Measurements from ENCODE around the gene SCAMP2.

Gene SCAMP2

DNA sequence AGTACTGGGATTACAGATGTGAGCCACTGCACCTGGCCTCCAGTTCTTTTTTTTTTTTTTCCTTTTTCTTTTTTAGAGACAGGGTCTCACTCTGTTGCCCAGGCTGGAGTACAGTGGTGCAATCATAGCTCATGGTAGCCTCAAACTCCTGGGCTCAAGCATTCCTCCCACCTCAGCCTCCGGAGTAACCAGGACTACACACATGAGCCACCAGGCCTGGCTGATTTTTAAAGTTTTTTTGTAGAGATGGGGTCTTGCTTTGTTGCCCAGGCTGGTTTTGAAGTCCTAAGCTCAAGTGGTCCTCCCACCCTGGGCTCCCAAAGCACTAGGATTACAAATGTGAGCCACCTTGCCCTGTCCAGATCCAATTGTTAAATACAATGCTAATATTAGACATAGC lies 16.6 kb downstream of the SCAMP2 start:
- WGBS: 100% methylated on average over 1 of the region's 1 CpG

GRCh38 chr15:74855857-74856256 lies 17.3 kb downstream of the SCAMP2 start:
- no peak overlapping the region for H4K91ac ChIP-seq (ENCODE audit: low read length)
- peaks cover 17% of the 10 kb centered on the region for H3K4me1 ChIP-seq (ENCODE audit: control insufficient read depth, insufficient read depth, low read depth, low read length)
- H2BK15ac ChIP-seq (ENCODE audit: low read depth, poor library complexity, severe bottlenecking): no peak overlapping the region
- no peak overlapping the region for H2BK12ac ChIP-seq (ENCODE audit: low read length in 2 of 2)
- no peak overlapping the region for H2BK5ac ChIP-seq (ENCODE audit: low read depth, low read length, poor library complexity, severe bottlenecking)
- H3K23ac ChIP-seq (ENCODE audit: low read length in 2 of 2): no peak overlapping the region
- peaks cover 51% of the 10 kb centered on the region for H3K79me1 ChIP-seq (replicated peaks; ENCODE audit: low read length, poor library complexity, severe bottlenecking)
- H3K4ac ChIP-seq (ENCODE audit: low read depth in 1 of 2, low read length in 2 of 2): no peak overlapping the region
- H2BK120ac ChIP-seq (ENCODE audit: low read depth, low read length): no peak overlapping the region
- H3K4me3 ChIP-seq (ENCODE audit: insufficient read depth in 1 of 2, low read depth in 1 of 2, low read length in 2 of 2): no peak overlapping the region
- no peak overlapping the region for H2AK5ac ChIP-seq (ENCODE audit: low read length, severe bottlenecking)
- H2AFZ ChIP-seq (ENCODE audit: low read depth, low read length): no peak overlapping the region
- no peak overlapping the region for H3K18ac ChIP-seq (ENCODE audit: low read depth in 1 of 2, low read length in 2 of 2)
- H3K9ac ChIP-seq (ENCODE audit: low read length): no peak overlapping the region
- no peak for DNase-seq
- no peak overlapping the region for H3K27ac ChIP-seq (ENCODE audit: low read length, poor library complexity, severe bottlenecking)
- H3K14ac ChIP-seq (ENCODE audit: low read length in 2 of 2): no peak overlapping the region
- WGBS: 95% methylated on average over 2 of the region's 2 CpGs
- H3K36me3 ChIP-seq (ENCODE audit: control insufficient read depth in 1 of 2, insufficient read depth in 2 of 2, low read depth in 1 of 2, low read length in 2 of 2): peaks cover 33 to 37% of the 10 kb centered on the region in 2 experiments
- no peak overlapping the region for H3K4me2 ChIP-seq (ENCODE audit: low read length, poor library complexity, severe bottlenecking)
- no peaks in the 10 kb centered on the region for H3K9me3 ChIP-seq (ENCODE audit: control insufficient read depth, low read length)
- H4K8ac ChIP-seq (ENCODE audit: low read length): no peak overlapping the region
- H3K27me3 ChIP-seq (ENCODE audit: control insufficient read depth in 1 of 2, insufficient read depth in 1 of 2, low read length in 2 of 2): no peaks in the 10 kb centered on the region

More for the DNA sequence above, 16.6 kb downstream of the SCAMP2 start:
- Histone ChIP-seq H3K36me3 (ENCODE audit: control insufficient read depth in 1 of 2, insufficient read depth in 2 of 2, low read depth in 1 of 2, low read length in 2 of 2) (peaks cover 26 to 30% of the 10 kb centered on the region in 2 experiments), H4K91ac (ENCODE audit: low read length) (no peak overlapping the region), H3K4ac (ENCODE audit: low read depth in 1 of 2, low read length in 2 of 2) (no peak overlapping the region), H3K14ac (ENCODE audit: low read length in 2 of 2) (no peak overlapping the region), H2BK120ac (ENCODE audit: low read depth, low read length) (no peak overlapping the region), H2BK15ac (ENCODE audit: low read depth, poor library complexity, severe bottlenecking) (no peak overlapping the region), H3K27ac (ENCODE audit: low read length, poor library complexity, severe bottlenecking) (no peak overlapping the region), H3K18ac (ENCODE audit: low read depth in 1 of 2, low read length in 2 of 2) (no peak overlapping the region), H3K27me3 (ENCODE audit: control insufficient read depth in 1 of 2, insufficient read depth in 1 of 2, low read length in 2 of 2) (no peaks in the 10 kb centered on the region), H3K23ac (ENCODE audit: low read length in 2 of 2) (no peak overlapping the region), H4K8ac (ENCODE audit: low read length) (no peak overlapping the region), H2AFZ (ENCODE audit: low read depth, low read length) (no peak overlapping the region), H3K79me1 (replicated peaks; ENCODE audit: low read length, poor library complexity, severe bottlenecking) (peaks cover 50% of the 10 kb centered on the region), H2BK12ac (ENCODE audit: low read length in 2 of 2) (no peak overlapping the region), H3K9me3 (ENCODE audit: control insufficient read depth, low read length) (no peaks in the 10 kb centered on the region), H2AK5ac (ENCODE audit: low read length, severe bottlenecking) (no peak overlapping the region), H2BK5ac (ENCODE audit: low read depth, low read length, poor library complexity, severe bottlenecking) (no peak overlapping the region), H3K4me3 (ENCODE audit: insufficient read depth in 1 of 2, low read depth in 1 of 2, low read length in 2 of 2) (no peak overlapping the region), H3K4me1 (ENCODE audit: control insufficient read depth, insufficient read depth, low read depth, low read length) (peaks cover 17% of the 10 kb centered on the region), H3K9ac (ENCODE audit: low read length) (no peak overlapping the region), H3K4me2 (ENCODE audit: low read length, poor library complexity, severe bottlenecking) (no peak overlapping the region)
- no peak for DNase-seq

DNA sequence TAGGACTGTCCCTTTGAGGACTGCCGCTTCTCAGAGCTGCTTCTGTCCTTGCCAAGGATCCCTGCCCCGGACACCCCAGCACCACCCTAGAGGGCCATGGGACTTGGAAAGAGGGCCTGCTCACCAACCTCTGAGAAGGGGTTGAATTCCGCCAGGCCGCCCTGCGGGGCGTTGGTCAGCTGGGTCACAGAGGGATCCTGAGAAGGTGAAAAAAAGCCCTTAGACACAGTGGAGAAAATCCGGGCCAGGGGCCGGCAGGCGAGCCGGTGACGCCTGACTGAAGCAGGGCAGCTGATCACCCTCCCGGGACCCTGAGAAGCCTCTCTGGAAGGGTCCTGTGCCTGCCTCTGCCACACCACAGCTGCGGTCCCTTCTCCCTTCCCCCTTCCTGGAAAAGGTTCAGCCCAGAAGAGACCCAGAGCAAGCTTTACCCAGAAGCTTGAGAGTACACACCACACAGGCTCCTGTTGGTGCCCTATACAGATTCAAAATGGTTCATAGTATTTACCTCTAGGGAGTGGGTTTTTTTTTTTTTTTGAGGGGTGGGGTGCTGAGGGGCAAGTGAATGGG lies 18.6 kb downstream of the SCAMP2 start:
- Histone ChIP-seq H3K4me1 (ENCODE audit: control insufficient read depth, insufficient read depth, low read depth, low read length) (peaks cover 12% of the 10 kb centered on the region), H3K14ac (ENCODE audit: low read length in 2 of 2) (no peak overlapping the region), H2AFZ (ENCODE audit: low read depth, low read length) (no peak overlapping the region), H3K4me3 (ENCODE audit: insufficient read depth in 1 of 2, low read depth in 1 of 2, low read length in 2 of 2) (no peak overlapping the region), H3K4me2 (ENCODE audit: low read length, poor library complexity, severe bottlenecking) (no peak overlapping the region), H3K9me3 (ENCODE audit: control insufficient read depth, low read length) (no peaks in the 10 kb centered on the region), H3K18ac (ENCODE audit: low read depth in 1 of 2, low read length in 2 of 2) (no peak overlapping the region), H3K27me3 (ENCODE audit: control insufficient read depth in 1 of 2, insufficient read depth in 1 of 2, low read length in 2 of 2) (no peaks in the 10 kb centered on the region), H2BK12ac (ENCODE audit: low read length in 2 of 2) (no peak overlapping the region), H2AK5ac (ENCODE audit: low read length, severe bottlenecking) (no peak overlapping the region), H4K91ac (ENCODE audit: low read length) (no peak overlapping the region), H2BK120ac (ENCODE audit: low read depth, low read length) (no peak overlapping the region), H2BK15ac (ENCODE audit: low read depth, poor library complexity, severe bottlenecking) (no peak overlapping the region), H3K4ac (ENCODE audit: low read depth in 1 of 2, low read length in 2 of 2) (no peak overlapping the region), H3K79me1 (replicated peaks; ENCODE audit: low read length, poor library complexity, severe bottlenecking) (peaks cover 52% of the 10 kb centered on the region), H3K9ac (ENCODE audit: low read length) (no peak overlapping the region), H3K36me3 (ENCODE audit: control insufficient read depth in 1 of 2, insufficient read depth in 2 of 2, low read depth in 1 of 2, low read length in 2 of 2) (peaks cover 46 to 50% of the 10 kb centered on the region in 2 experiments), H3K27ac (ENCODE audit: low read length, poor library complexity, severe bottlenecking) (no peak overlapping the region), H4K8ac (ENCODE audit: low read length) (no peak overlapping the region), H2BK5ac (ENCODE audit: low read depth, low read length, poor library complexity, severe bottlenecking) (no peak overlapping the region), H3K23ac (ENCODE audit: low read length in 2 of 2) (no peak overlapping the region)
- no peak for DNase-seq
- over 99% methylated on average over 13 of the region's 13 CpGs for WGBS

DNA sequence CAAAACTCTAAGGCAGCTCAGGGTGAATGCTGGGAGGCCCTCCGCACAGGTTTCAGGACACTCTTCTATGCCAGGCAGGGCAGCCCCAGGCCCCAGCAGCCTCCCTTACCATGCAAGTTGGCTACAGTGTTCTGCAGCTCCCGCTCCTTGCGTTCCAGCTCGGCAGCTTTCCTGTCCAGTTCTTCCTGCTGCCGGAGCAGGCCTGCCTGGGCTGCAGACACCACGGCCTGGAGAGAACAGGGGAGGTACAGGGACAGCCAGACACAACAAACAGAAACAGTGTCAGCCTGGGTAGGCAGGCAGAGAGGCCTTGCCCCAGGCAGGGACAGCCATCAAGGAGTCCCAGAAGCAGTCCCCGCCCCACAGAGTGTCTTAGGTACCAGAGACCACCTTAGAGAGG lies 21.2 kb downstream of the SCAMP2 start:
- Histone ChIP-seq H3K9ac (ENCODE audit: low read length) (no peak overlapping the region), H2AK5ac (ENCODE audit: low read length, severe bottlenecking) (no peak overlapping the region), H3K23ac (ENCODE audit: low read length in 2 of 2) (no peak overlapping the region), H3K4ac (ENCODE audit: low read depth in 1 of 2, low read length in 2 of 2) (no peak overlapping the region), H4K8ac (ENCODE audit: low read length) (no peak overlapping the region), H2BK120ac (ENCODE audit: low read depth, low read length) (no peak overlapping the region), H3K9me3 (ENCODE audit: control insufficient read depth, low read length) (no peaks in the 10 kb centered on the region), H3K4me2 (ENCODE audit: low read length, poor library complexity, severe bottlenecking) (no peak overlapping the region), H3K27ac (ENCODE audit: low read length, poor library complexity, severe bottlenecking) (no peak overlapping the region), H3K27me3 (ENCODE audit: control insufficient read depth in 1 of 2, insufficient read depth in 1 of 2, low read length in 2 of 2) (no peaks in the 10 kb centered on the region), H2BK15ac (ENCODE audit: low read depth, poor library complexity, severe bottlenecking) (no peak overlapping the region), H2BK5ac (ENCODE audit: low read depth, low read length, poor library complexity, severe bottlenecking) (no peak overlapping the region), H3K18ac (ENCODE audit: low read depth in 1 of 2, low read length in 2 of 2) (no peak overlapping the region), H3K79me1 (replicated peaks; ENCODE audit: low read length, poor library complexity, severe bottlenecking) (peaks cover 45% of the 10 kb centered on the region), H4K91ac (ENCODE audit: low read length) (no peak overlapping the region), H3K4me1 (ENCODE audit: control insufficient read depth, insufficient read depth, low read depth, low read length) (peaks cover 11% of the 10 kb centered on the region), H3K36me3 (ENCODE audit: control insufficient read depth in 1 of 2, insufficient read depth in 2 of 2, low read depth in 1 of 2, low read length in 2 of 2) (peaks cover 65 to 69% of the 10 kb centered on the region in 2 experiments), H2BK12ac (ENCODE audit: low read length in 2 of 2) (no peak overlapping the region), H3K4me3 (ENCODE audit: insufficient read depth in 1 of 2, low read depth in 1 of 2, low read length in 2 of 2) (no peak overlapping the region), H2AFZ (ENCODE audit: low read depth, low read length) (no peak overlapping the region), H3K14ac (ENCODE audit: low read length in 2 of 2) (no peak overlapping the region)
- 89% methylated on average over 7 of the region's 7 CpGs for WGBS
- no peak for DNase-seq

Data from mesenchymal stem cell (in vitro differentiated cells and primary cell).